Astrocyte (in vitro differentiated cells and primary cell): ENCODE data around the gene RTEL1.

ENCODE experiments used
- CTCF ChIP-seq: IDR thresholded peaks from 2 replicates; pipeline ENCODE4 v1.5.1; 2011; ENCODE audit warnings: low read depth, mild to moderate bottlenecking, inconsistent platforms, low read length, moderate library complexity; ENCODE audit not compliant: insufficient read depth
- EZH2 ChIP-seq: IDR thresholded peaks from 2 replicates; pipeline ENCODE4 v1.6.1; 2012; ENCODE audit warnings: mild to moderate bottlenecking, low read length, inconsistent platforms; ENCODE audit not compliant: insufficient read depth

GRCh38 chr20:63617092-63617875, 40.8 kb upstream of the RTEL1 start:
- TF ChIP-seq CTCF: no peak
- no peak for TF ChIP-seq EZH2
